ENCODE data around the gene SLC5A9.

SLC5A9 gene

GRCh38 chr1:48187969-48188563 lies 34.5 kb upstream of the SLC5A9 start:
- H3K79me2 ChIP-seq (ENCODE audit: insufficient read depth, low read length) = no peaks in the 10 kb centered on the region
- no peak overlapping the region for H2AFZ ChIP-seq (ENCODE audit: low read depth, low read length, severe bottlenecking)
- no peaks in the 10 kb centered on the region for H3F3A ChIP-seq (ENCODE audit: insufficient read depth)
- peaks cover 24% of the 10 kb centered on the region; the same call in 1 of the 2 replicates for H3K9me3 ChIP-seq (ENCODE audit: insufficient read depth, low read length)
- H3K4me3 ChIP-seq (ENCODE audit: insufficient read depth, low read length, poor library complexity, severe bottlenecking) = no peak overlapping the region
- no peak overlapping the region for H3K4me2 ChIP-seq (ENCODE audit: low read depth, low read length, poor library complexity, severe bottlenecking)
- H3K36me3 ChIP-seq (ENCODE audit: low read length) = no peaks in the 10 kb centered on the region
- H3K9ac ChIP-seq (ENCODE audit: low read length) = no peak overlapping the region
- no peaks in the 10 kb centered on the region for H3K9me2 ChIP-seq (replicated peaks; ENCODE audit: insufficient read depth, low read length)
- TF ChIP-seq EZH2phosphoT487 (conservative IDR thresholded peaks at IDR 0.05; ENCODE audit: low read length) (no peak), CTCF (IDR thresholded peaks at IDR 0.05; ENCODE audit: insufficient read depth, low read length, poor library complexity, severe bottlenecking) (no peak)
- no peaks in the 10 kb centered on the region for H3K27me3 ChIP-seq (ENCODE audit: low read length)
- H3K27ac ChIP-seq (ENCODE audit: low read depth, low read length) = no peak overlapping the region
- H4K20me1 ChIP-seq (ENCODE audit: low read depth, low read length) = no peaks in the 10 kb centered on the region

GRCh38 chr1:48190881-48191280 lies 31.6 kb upstream of the SLC5A9 start:
- Histone ChIP-seq H3K9ac (ENCODE audit: low read length) (no peak overlapping the region), H3K79me2 (ENCODE audit: insufficient read depth, low read length) (no peaks in the 10 kb centered on the region), H3K9me2 (replicated peaks; ENCODE audit: insufficient read depth, low read length) (no peaks in the 10 kb centered on the region), H3K27me3 (ENCODE audit: low read length) (no peaks in the 10 kb centered on the region), H3K27ac (ENCODE audit: low read depth, low read length) (no peak overlapping the region), H3K4me3 (ENCODE audit: insufficient read depth, low read length, poor library complexity, severe bottlenecking) (no peak overlapping the region), H3K4me2 (ENCODE audit: low read depth, low read length, poor library complexity, severe bottlenecking) (no peak overlapping the region), H3K9me3 (ENCODE audit: insufficient read depth, low read length) (peaks cover 24% of the 10 kb centered on the region; the same call in 1 of the 2 replicates), H4K20me1 (ENCODE audit: low read depth, low read length) (no peaks in the 10 kb centered on the region), H2AFZ (ENCODE audit: low read depth, low read length, severe bottlenecking) (no peak overlapping the region), H3K36me3 (ENCODE audit: low read length) (no peaks in the 10 kb centered on the region), H3F3A (ENCODE audit: insufficient read depth) (no peaks in the 10 kb centered on the region)
- TF ChIP-seq CTCF (IDR thresholded peaks at IDR 0.05; ENCODE audit: insufficient read depth, low read length, poor library complexity, severe bottlenecking) = no peak
- TF ChIP-seq EZH2phosphoT487 (conservative IDR thresholded peaks at IDR 0.05; ENCODE audit: low read length) = no peak

GRCh38 chr1:48194801-48195200 lies 27.7 kb upstream of the SLC5A9 start:
- no peak overlapping the region for H3K4me3 ChIP-seq (ENCODE audit: insufficient read depth, low read length, poor library complexity, severe bottlenecking)
- H3K79me2 ChIP-seq (ENCODE audit: insufficient read depth, low read length) = no peaks in the 10 kb centered on the region
- no peak overlapping the region for H3K4me2 ChIP-seq (ENCODE audit: low read depth, low read length, poor library complexity, severe bottlenecking)
- H3K9me2 ChIP-seq (replicated peaks; ENCODE audit: insufficient read depth, low read length) = no peaks in the 10 kb centered on the region
- TF ChIP-seq CTCF (IDR thresholded peaks at IDR 0.05; ENCODE audit: insufficient read depth, low read length, poor library complexity, severe bottlenecking) (no peak), EZH2phosphoT487 (conservative IDR thresholded peaks at IDR 0.05; ENCODE audit: low read length) (no peak)
- H4K20me1 ChIP-seq (ENCODE audit: low read depth, low read length) = no peaks in the 10 kb centered on the region
- no peak overlapping the region for H3K27ac ChIP-seq (ENCODE audit: low read depth, low read length)
- H3K27me3 ChIP-seq (ENCODE audit: low read length) = no peaks in the 10 kb centered on the region
- no peak overlapping the region for H2AFZ ChIP-seq (ENCODE audit: low read depth, low read length, severe bottlenecking)
- no peaks in the 10 kb centered on the region for H3F3A ChIP-seq (ENCODE audit: insufficient read depth)
- no peaks in the 10 kb centered on the region for H3K36me3 ChIP-seq (ENCODE audit: low read length)
- no peaks in the 10 kb centered on the region for H3K9me3 ChIP-seq (ENCODE audit: insufficient read depth, low read length)
- no peak overlapping the region for H3K9ac ChIP-seq (ENCODE audit: low read length)
